ENCODE data around the gene UVSSA.

DNA sequence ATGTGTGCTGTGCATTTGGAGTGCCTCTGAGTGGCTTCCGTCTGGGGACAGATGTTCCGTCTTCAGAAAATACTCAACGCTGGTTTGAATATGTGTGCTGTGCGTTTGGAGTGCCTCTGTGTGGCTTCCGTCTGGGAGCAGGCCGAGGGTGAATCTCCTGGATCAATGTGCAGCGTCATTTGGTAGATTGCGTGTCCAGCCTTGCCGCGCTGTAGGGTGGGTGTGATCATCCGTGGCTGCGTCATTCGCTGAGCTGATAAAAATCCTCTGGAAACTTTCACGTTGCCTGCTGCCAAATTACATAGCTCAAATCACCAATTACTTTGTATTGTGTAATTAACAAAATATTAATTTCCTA, 12.1 kb downstream of the UVSSA start:
- no peak for TF ChIP-seq POLR2A (IDR thresholded peaks at IDR 0.05)
- no peak for TF ChIP-seq CTCF (IDR thresholded peaks at IDR 0.05)
- no peak for TF ChIP-seq EP300 (IDR thresholded peaks at IDR 0.05)

Data from sigmoid colon (tissue), 4 donors.